Progenitor cell of endocrine pancreas (in vitro differentiated cells): Measurements from ENCODE around the gene TIMM29. TPM values are rescaled to one million over a fixed set of nuclear protein-coding genes. Genes with fewer than 3 reads are reported as not detected.

Experiments used
- DNase-seq: peaks from one replicate; pipeline ENCODE4 v3.0.0; 2021; ENCODE audit warnings: low spot score; ENCODE audit not compliant: unreplicated experiment
- H3K27ac Mint-ChIP-seq: 2 replicates; pipeline ENCODE4 v1.8.0; 2021; ENCODE audit warnings: mild to moderate bottlenecking, moderate library complexity, mixed read lengths
- H3K27me3 Mint-ChIP-seq: 2 replicates; pipeline ENCODE4 v1.8.0; 2021; ENCODE audit warnings: mixed read lengths
- H3K36me3 Mint-ChIP-seq: 2 replicates; pipeline ENCODE4 v1.8.0; 2022; ENCODE audit warnings: mixed read lengths; ENCODE audit not compliant: insufficient read depth
- H3K4me1 Mint-ChIP-seq: 2 replicates; pipeline ENCODE4 v1.8.0; 2021; ENCODE audit warnings: low read depth, mixed read lengths
- H3K4me3 Mint-ChIP-seq: 2 replicates; pipeline ENCODE4 v1.8.0; 2021; ENCODE audit warnings: low read depth, mild to moderate bottlenecking, moderate library complexity, mixed read lengths
- H3K9me3 Mint-ChIP-seq: 2 replicates; pipeline ENCODE4 v1.8.0; 2021; ENCODE audit warnings: low read depth, mixed read lengths
- CTCF ChIP-seq: fragments of 200-600 bp; sonication (generic); IDR thresholded peaks from one replicate; pipeline ENCODE4 v1.5.0; 2021; ENCODE audit warnings: antibody characterized with exemption, mild to moderate bottlenecking; ENCODE audit not compliant: unreplicated experiment
- total RNA-seq: library from RNA; stranded (reverse); gene quantifications from 2 replicates; pipeline ENCODE4 v1.2.1, GENCODE V29; 2021

Gene TIMM29
- total RNA-seq, 1 donor from 2014 or later: 29.4 TPM

GRCh38 chr19:10892256-10892655 lies 36.4 kb upstream of the TIMM29 start:
- H3K27me3 Mint-ChIP-seq: no peaks in the 10 kb centered on the region
- H3K4me3 Mint-ChIP-seq: no peak overlapping the region
- peaks cover 30% of the 10 kb centered on the region for H3K4me1 Mint-ChIP-seq
- no peaks in the 10 kb centered on the region for H3K9me3 Mint-ChIP-seq
- DNase-seq: no peak
- H3K36me3 Mint-ChIP-seq: no peaks in the 10 kb centered on the region
- no peak for TF ChIP-seq CTCF
- H3K27ac Mint-ChIP-seq: peak overlapping the region; percentile 98

GRCh38 chr19:10894911-10895213 lies 33.7 kb upstream of the TIMM29 start:
- Mint-ChIP-seq H3K4me3 (no peak overlapping the region), H3K4me1 (peaks cover 23% of the 10 kb centered on the region), H3K9me3 (no peaks in the 10 kb centered on the region), H3K27ac (no peak overlapping the region), H3K36me3 (no peaks in the 10 kb centered on the region), H3K27me3 (no peaks in the 10 kb centered on the region)
- DNase-seq: no peak
- no peak for TF ChIP-seq CTCF

GRCh38 chr19:10895363-10895762 lies 33.2 kb upstream of the TIMM29 start:
- H3K9me3 Mint-ChIP-seq: no peaks in the 10 kb centered on the region
- H3K27me3 Mint-ChIP-seq: no peaks in the 10 kb centered on the region
- no peaks in the 10 kb centered on the region for H3K36me3 Mint-ChIP-seq
- no peak for TF ChIP-seq CTCF
- H3K4me3 Mint-ChIP-seq: no peak overlapping the region
- H3K4me1 Mint-ChIP-seq: peaks cover 23% of the 10 kb centered on the region
- peak overlapping the region; percentile 67 for H3K27ac Mint-ChIP-seq
- DNase-seq: no peak

GRCh38 chr19:10895920-10896319 lies 32.7 kb upstream of the TIMM29 start:
- Mint-ChIP-seq H3K4me1 (peaks cover 23% of the 10 kb centered on the region), H3K36me3 (no peaks in the 10 kb centered on the region), H3K4me3 (no peak overlapping the region), H3K27me3 (no peaks in the 10 kb centered on the region), H3K9me3 (no peaks in the 10 kb centered on the region), H3K27ac (peak overlapping the region; percentile 67)
- peak; percentile 29 for TF ChIP-seq CTCF
- DNase-seq: no peak

- no peak overlapping the region for H3K4me3 Mint-ChIP-seq
- no peaks in the 10 kb centered on the region for H3K27me3 Mint-ChIP-seq
- H3K4me1 Mint-ChIP-seq: peaks cover 15% of the 10 kb centered on the region
- H3K27ac Mint-ChIP-seq: peak overlapping the region; percentile 76
- H3K36me3 Mint-ChIP-seq: no peaks in the 10 kb centered on the region
- no peaks in the 10 kb centered on the region for H3K9me3 Mint-ChIP-seq
- no peak for TF ChIP-seq CTCF
- no peak for DNase-seq
Observed at GRCh38 chr19:10896851-10897526, 31.6 kb upstream of the TIMM29 start.
